Thyroid gland (tissue), 4 donors: ENCODE results near the gene NR2C2. TPM values are rescaled to one million over a fixed set of nuclear protein-coding genes. Genes with fewer than 3 reads are reported as not detected.

Source experiments
- DNase-seq, 2 donors: peaks; one replicate each; pipeline ENCODE4 v3.0.0-alpha.2; 2019
- H3K27ac ChIP-seq, 3 donors: fragments of 200-600 bp; sonication (generic); 1 replicate in 2 of 3; 2 replicates in 1 of 3; pipeline ENCODE4 v1.5.1; 2016 to 2019; ENCODE audit warnings: mild to moderate bottlenecking in 1 of 3, moderate library complexity in 1 of 3
- H3K27me3 ChIP-seq: fragments of 200-600 bp; sonication (generic); one replicate; pipeline ENCODE4 v1.5.1; 2019
- H3K36me3 ChIP-seq, 2 donors: fragments of 200-600 bp; sonication (generic); one replicate each; pipeline ENCODE4 v1.5.1; 2016 to 2019
- H3K4me1 ChIP-seq, 2 donors: fragments of 200-600 bp; sonication (generic); one replicate each; pipeline ENCODE4 v1.5.1; 2017 to 2019
- H3K4me3 ChIP-seq, 3 donors: fragments of 200-600 bp; sonication (generic); replicated peaks in 1 of 3; 1 replicate in 2 of 3; 2 replicates in 1 of 3; pipeline ENCODE4 v1.5.1; 2016; ENCODE audit warnings: mild to moderate bottlenecking in 1 of 3
- H3K9me3 ChIP-seq: fragments of 200-600 bp; sonication (generic); one replicate; pipeline ENCODE4 v1.5.1; 2017
- POLR2A ChIP-seq, 2 donors: fragments of 450-650 bp; IDR thresholded peaks; one replicate each; pipeline ENCODE4 v1.6.1; 2017; ENCODE audit warnings: antibody characterized with exemption in 2 of 2, mild to moderate bottlenecking in 2 of 2, moderate library complexity in 1 of 2
- WGBS, 2 donors: methylation state at CpG; one replicate each; pipeline ENCODE4 v1.1.5; 2017; 5-methylcytosine and 5-hydroxymethylcytosine counted together
- intact Hi-C: fragments of 100-400 bp; cut with DNase I; formaldehyde crosslinking; loops from one replicate; pipeline ENCODE4 v1.15.1; 2023
- total RNA-seq, 4 donors: library from RNA; depleted of rRNA; stranded (reverse); fragments of >200 nt; gene quantifications; one replicate each; pipeline ENCODE4 v1.2.3, GENCODE V29; 2016
- TF ChIP-seq, protein P1 (sequence below), 6 experiments: fragments of 200-600 bp in 3 of 6; fragments of 450-650 bp in 3 of 6; sonication (generic) in 3 of 6; IDR thresholded peaks; one replicate each; pipeline ENCODE4 v1.5.1; 2016 to 2019; ENCODE audit warnings: antibody characterized with exemption in 6 of 6, mild to moderate bottlenecking in 2 of 6, inconsistent platforms in 1 of 6, moderate library complexity in 1 of 6

The NR2C2 gene
- total RNA-seq, 4 donors from 2014 or later: 55.1 to 97.8 (median 60.0) TPM

DNA sequence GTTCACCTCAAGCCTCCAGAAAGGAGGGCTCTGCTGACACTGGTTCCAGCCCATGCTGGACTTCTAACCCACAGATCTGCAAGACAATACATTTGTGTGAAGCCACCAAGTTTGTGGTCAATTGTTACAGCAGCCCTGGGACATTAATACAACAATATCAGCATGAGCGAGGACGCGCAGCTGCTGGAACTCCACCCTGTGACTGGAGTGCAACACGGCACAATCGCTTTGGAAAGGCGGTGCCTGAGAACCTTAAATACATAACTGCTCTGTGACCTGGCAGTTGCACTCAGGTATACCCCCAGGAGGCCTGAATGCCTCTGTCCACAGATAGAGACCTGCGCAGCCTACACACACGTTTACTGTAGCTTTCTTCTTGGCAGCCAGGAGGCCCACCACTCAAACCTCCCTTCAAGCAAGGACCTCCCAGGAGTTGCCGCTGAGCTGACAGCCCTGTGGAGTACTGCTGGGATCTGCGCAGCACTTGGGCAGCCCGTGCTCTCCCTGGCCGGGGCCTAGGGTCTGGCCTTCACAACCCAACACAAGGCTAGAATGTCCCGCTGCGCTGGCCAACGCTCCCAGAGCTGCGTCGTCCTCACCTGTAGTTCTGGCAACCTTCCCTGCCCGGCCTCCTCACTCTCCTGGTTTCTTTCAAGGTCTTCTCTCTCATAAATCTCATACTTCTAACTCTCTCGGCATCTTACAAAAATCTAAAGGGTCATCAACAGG, 109.5 kb downstream of the NR2C2 start:
- no peak for TF ChIP-seq POLR2A (IDR thresholded peaks at IDR 0.05)
- TF ChIP-seq, protein P1, sequence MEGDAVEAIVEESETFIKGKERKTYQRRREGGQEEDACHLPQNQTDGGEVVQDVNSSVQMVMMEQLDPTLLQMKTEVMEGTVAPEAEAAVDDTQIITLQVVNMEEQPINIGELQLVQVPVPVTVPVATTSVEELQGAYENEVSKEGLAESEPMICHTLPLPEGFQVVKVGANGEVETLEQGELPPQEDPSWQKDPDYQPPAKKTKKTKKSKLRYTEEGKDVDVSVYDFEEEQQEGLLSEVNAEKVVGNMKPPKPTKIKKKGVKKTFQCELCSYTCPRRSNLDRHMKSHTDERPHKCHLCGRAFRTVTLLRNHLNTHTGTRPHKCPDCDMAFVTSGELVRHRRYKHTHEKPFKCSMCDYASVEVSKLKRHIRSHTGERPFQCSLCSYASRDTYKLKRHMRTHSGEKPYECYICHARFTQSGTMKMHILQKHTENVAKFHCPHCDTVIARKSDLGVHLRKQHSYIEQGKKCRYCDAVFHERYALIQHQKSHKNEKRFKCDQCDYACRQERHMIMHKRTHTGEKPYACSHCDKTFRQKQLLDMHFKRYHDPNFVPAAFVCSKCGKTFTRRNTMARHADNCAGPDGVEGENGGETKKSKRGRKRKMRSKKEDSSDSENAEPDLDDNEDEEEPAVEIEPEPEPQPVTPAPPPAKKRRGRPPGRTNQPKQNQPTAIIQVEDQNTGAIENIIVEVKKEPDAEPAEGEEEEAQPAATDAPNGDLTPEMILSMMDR (IDR thresholded peaks at IDR 0.05): no peak
- Histone ChIP-seq H3K4me3 (no peak overlapping the region), H3K27me3 (no peaks in the 10 kb centered on the region), H3K9me3 (no peaks in the 10 kb centered on the region), H3K4me1 (no peaks in the 10 kb centered on the region), H3K27ac (no peak overlapping the region), H3K36me3 (peaks cover 31 to 39% of the 10 kb centered on the region in 2 donors)
- intact Hi-C loops: loop anchor here (10.0 kb wide), 1 partner anchor 132 kb away; no protein-coding TSS in a partner anchor
- no peak for DNase-seq
- WGBS, 2 donors: 97% methylated on average over 19 of the region's 19 CpGs

DNA sequence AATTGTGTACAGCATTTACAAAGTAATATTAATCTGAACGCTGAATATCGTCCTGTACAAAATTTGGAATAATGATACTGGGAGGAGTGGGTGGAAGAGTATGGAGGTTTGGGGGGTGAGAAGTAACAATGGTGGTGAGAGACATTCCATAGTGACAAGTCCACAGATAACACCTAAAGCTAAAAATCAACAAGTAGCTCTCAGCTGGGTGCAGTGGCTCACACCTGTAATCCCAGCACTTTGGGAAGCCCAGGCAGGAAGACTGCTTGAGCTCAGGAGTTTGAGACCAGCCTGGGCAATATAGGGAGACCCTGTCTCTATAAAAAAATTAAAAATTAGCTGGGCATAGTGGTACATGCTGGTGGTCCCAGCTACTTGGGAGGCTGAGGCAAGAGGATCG, 112.6 kb downstream of the NR2C2 start:
- peaks cover 19 to 25% of the 10 kb centered on the region in 2 donors for H3K36me3 ChIP-seq
- peaks cover 13 to 14% of the 10 kb centered on the region in 2 donors for H3K4me1 ChIP-seq
- no peaks in the 10 kb centered on the region for H3K9me3 ChIP-seq
- intact Hi-C loops: no loop called here
- no peak for DNase-seq
- no peak for TF ChIP-seq POLR2A (IDR thresholded peaks at IDR 0.05)
- TF ChIP-seq, protein P1 (IDR thresholded peaks at IDR 0.05): no peak
- H3K27ac ChIP-seq: no peak overlapping the region
- no peaks in the 10 kb centered on the region for H3K27me3 ChIP-seq
- no peak overlapping the region for H3K4me3 ChIP-seq
- WGBS, 2 donors: 94 to 98% methylated on average over 3 of the region's 3 CpGs

DNA sequence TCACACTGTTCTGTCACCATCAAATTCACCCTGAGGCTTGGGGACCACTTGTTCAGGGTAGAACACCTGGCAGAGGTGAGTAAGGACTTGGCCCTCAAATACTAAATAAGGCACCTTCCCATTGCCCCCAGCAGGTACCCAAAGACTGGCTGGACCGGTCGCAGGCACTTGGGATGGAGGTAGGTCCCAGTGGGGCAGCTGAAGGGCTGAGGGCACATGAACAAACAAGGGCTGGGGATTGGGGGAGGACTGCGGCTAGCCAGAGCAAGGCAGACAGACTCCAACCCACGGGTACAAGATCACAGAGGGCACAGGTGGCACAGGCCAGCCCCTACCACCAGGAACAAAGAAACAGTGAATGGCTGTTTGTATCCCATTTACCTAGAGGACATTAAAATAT, 115.9 kb downstream of the NR2C2 start:
- Histone ChIP-seq H3K4me1 (peaks cover 14 to 19% of the 10 kb centered on the region in 2 donors), H3K36me3 (peaks cover 9 to 13% of the 10 kb centered on the region in 2 donors), H3K27me3 (no peaks in the 10 kb centered on the region), H3K4me3 (peak overlapping the region in 1 of 3 donors; percentile 5), H3K27ac (peak overlapping the region in 2 of 3 donors; percentile 33 to 79), H3K9me3 (no peaks in the 10 kb centered on the region)
- peak; percentile 33 to 60 for DNase-seq
- intact Hi-C loops: no loop called here
- no peak for TF ChIP-seq POLR2A (IDR thresholded peaks at IDR 0.05)
- TF ChIP-seq, protein P1 (IDR thresholded peaks at IDR 0.05): no peak
- 47 to 67% methylated on average over 4 of the region's 4 CpGs for WGBS, 2 donors

DNA sequence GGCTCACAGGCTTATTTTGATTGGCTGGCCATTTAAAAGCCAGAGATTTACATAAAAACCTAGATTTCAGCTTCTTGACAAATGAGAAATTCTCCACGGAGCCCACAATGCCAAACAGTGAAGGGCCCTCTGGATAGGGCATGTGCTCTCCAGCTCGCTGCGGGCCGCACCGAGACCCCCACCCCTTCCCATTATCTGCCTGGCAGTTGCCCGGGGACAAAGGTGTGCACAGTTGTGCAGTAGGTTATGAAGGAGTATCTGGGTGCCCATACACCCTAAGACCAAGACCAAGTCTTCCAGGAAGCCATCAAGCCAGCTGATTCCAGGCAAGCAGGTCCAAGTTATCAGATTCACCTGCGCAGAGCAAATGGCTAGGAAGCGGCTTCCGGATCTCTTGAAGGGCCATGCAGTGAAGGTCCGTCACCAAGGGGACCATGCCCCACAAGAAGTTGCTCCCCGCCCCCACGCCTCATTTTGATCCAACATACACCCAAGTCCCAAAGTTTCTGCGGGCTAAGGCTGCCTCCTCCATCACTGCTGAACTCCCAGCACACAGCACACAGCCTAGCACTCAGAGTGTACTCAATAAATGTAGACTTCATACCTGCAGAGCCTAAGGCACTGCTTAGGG, 116.4 kb downstream of the NR2C2 start:
- intact Hi-C loops: no loop called here
- DNase-seq: no peak
- Histone ChIP-seq H3K9me3 (no peaks in the 10 kb centered on the region), H3K36me3 (peaks cover 4 to 8% of the 10 kb centered on the region in 2 donors), H3K27me3 (no peaks in the 10 kb centered on the region), H3K4me1 (peaks cover 14 to 19% of the 10 kb centered on the region in 2 donors), H3K4me3 (peak overlapping the region in 2 of 3 donors; percentile 78 to 87), H3K27ac (peak overlapping the region in 2 of 3 donors; percentile 79 to 83)
- TF ChIP-seq POLR2A (IDR thresholded peaks at IDR 0.05): no peak
- TF ChIP-seq, protein P1 (IDR thresholded peaks at IDR 0.05): no peak
- WGBS, 2 donors: 84 to 92% methylated on average over 6 to 13 of the region's 13 CpGs
